AG04449 (cell line): ENCODE data around the gene ABAT.

Experiments used
- CTCF ChIA-PET: fragments of 350-600 bp; formaldehyde crosslinking; extraction: SDS; loops from one replicate; lab custom pipeline; 2021; ENCODE audit warnings: antibody characterized with exemption; lab: Yijun Ruan, JAX
- POLR2A ChIA-PET: fragments of 400-600, 350-600 bp; formaldehyde crosslinking; extraction: SDS; loops from one replicate; lab custom pipeline; 2020; ENCODE audit warnings: antibody characterized with exemption, inconsistent platforms; lab: Yijun Ruan, JAX
- DNase-seq: peaks from one replicate; pipeline ENCODE4 v3.0.0-alpha.2; 2010; ENCODE audit warnings: low read depth, low spot score
- H3K4me3 ChIP-seq: 2 replicates; pipeline ENCODE4 v1.5.1; 2011; ENCODE audit warnings: low read depth, mild to moderate bottlenecking, control low read depth, low read length
- TF ChIP-seq, protein P1 (sequence below): IDR thresholded peaks from one replicate; pipeline ENCODE4 v1.5.1; 2011; ENCODE audit warnings: mild to moderate bottlenecking, moderate library complexity, low read length, control low read depth, inconsistent platforms; ENCODE audit not compliant: insufficient read depth; ENCODE audit errors: missing control alignments

ABAT gene

DNA sequence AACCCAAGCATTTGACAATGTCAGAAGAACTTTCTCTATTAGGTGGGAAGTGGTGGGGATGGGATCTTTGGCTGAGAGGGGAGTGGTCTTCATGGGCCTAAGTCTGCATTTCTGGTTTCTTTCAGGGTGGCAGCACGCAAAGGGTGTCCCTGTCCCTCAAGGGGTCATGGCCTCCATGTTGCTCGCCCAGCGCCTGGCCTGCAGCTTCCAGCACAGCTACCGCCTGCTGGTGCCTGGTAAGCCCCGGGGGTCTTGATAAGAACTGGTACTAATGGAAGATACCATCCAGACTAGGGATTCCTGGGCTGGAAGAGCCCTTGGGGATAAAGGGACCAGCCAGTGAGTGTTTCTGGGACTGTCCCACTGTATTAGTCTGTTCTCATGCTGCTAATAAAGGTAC is 61.2 kb downstream of the ABAT start:
- ChIA-PET CTCF (no interaction called here), POLR2A (no interaction called here)
- TF ChIP-seq, protein P1, sequence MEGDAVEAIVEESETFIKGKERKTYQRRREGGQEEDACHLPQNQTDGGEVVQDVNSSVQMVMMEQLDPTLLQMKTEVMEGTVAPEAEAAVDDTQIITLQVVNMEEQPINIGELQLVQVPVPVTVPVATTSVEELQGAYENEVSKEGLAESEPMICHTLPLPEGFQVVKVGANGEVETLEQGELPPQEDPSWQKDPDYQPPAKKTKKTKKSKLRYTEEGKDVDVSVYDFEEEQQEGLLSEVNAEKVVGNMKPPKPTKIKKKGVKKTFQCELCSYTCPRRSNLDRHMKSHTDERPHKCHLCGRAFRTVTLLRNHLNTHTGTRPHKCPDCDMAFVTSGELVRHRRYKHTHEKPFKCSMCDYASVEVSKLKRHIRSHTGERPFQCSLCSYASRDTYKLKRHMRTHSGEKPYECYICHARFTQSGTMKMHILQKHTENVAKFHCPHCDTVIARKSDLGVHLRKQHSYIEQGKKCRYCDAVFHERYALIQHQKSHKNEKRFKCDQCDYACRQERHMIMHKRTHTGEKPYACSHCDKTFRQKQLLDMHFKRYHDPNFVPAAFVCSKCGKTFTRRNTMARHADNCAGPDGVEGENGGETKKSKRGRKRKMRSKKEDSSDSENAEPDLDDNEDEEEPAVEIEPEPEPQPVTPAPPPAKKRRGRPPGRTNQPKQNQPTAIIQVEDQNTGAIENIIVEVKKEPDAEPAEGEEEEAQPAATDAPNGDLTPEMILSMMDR: no peak
- no peak for DNase-seq
- no peak overlapping the region for H3K4me3 ChIP-seq

DNA sequence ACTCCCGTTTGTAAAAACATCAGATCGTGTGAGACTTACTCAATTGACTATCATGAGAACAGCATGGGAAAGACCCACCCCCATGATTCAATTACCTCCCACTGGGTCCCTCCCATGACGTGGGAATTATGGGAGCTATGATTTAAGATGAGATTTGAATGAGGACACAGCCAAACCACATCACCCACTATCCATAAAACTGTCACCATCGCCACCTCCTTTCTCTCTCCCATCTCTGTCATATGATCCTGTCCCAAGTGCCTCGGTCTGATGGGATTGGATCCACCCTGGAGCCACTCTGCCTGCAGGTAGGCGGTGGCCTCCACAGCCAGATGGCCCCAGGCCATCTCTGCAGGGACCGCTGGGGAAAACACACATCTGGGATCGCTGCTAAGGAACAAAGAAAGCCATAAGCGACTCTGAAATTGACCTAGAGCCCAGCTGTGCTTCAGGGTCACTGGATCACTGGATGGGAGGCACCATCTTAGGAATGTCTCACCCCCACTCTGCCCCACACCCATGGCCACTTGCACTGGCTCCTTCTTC is 61.8 kb downstream of the ABAT start:
- CTCF ChIA-PET: no interaction called here
- DNase-seq: no peak
- POLR2A ChIA-PET: no interaction called here
- TF ChIP-seq, protein P1: no peak
- H3K4me3 ChIP-seq: no peak overlapping the region

DNA sequence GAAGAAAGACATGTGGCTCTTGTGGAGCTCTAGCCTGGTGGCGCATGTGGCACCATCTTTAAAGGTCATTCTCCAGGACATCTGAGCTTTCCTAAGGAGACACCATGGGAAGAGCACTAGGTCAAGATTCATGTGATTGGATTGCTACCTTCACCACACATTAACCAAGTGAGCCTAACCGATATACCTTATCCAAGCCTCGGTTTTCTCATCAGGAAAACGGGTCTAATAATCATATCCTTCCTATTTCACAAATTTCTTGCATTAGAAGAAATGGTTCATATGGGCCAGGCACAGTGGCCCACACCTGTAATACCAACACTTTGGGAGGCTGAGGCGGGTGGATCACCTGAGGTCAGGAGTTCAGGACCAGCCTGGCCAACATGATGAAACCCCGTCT is 64.7 kb downstream of the ABAT start:
- ChIA-PET POLR2A (no interaction called here), CTCF (no interaction called here)
- no peak overlapping the region for H3K4me3 ChIP-seq
- no peak for DNase-seq
- TF ChIP-seq, protein P1: no peak

DNA sequence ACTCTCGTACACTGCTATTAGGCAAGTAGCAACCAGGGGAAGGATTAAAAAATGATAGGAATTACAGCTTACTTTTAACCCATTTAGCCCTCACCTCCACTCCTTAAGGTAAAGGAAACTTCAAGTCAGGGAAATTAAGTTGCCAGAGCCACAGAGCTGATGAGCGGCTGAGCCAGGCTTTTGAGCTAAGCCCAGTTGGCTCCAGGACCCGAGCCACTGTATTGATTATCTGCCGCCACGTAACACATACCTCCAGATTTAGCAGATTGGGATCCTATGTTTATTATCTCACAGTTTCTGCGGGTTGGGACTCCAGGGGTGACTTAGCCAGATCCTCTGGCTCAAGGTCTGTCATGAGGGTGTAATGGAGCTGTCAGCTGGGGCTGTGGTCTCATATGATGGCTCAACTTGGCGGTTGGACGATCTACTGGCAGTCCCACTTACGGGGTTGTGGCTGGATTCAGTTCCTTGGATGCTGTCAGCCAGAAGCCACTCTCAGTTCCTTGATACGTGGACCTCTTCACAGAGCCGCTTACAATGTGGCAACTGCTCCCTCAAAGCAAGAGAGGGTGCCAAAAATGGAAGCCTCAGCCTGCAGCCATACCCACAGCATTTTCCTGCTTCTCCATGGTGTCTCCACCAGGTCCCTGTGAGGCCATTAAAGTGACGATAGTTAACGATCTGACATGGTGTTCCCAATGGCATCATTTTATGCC is 65.7 kb downstream of the ABAT start:
- TF ChIP-seq, protein P1: no peak
- DNase-seq: no peak
- CTCF ChIA-PET: no interaction called here
- POLR2A ChIA-PET: no interaction called here
- no peak overlapping the region for H3K4me3 ChIP-seq

DNA sequence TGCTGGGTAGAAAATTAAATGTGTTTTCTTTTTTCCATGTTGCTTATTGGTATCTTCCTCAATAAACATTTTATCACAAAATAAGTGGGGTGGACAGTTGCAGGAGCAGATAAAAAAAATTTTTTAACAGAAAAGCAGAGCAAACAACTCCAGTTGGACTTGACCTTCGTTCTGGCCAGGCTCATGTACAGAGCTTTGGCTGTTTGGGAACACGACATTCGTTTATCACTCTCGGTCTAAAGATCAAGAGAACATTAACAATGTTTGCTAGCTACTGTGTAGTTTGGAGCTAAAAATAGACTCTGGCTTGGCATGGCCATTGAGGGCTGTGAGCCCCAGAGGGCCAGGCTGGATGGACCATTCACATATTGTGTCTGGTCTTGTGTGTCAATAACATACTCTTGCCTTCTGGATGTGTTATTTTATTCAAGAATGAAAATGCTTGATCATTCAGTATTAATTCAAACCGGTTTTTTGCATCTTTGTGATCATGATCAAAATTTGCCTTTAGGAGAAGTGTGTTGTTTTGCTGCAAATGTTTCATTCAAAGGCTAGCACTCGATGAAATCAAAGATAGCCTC is 66.4 kb downstream of the ABAT start:
- POLR2A ChIA-PET: no interaction called here
- TF ChIP-seq, protein P1: no peak
- no peak for DNase-seq
- CTCF ChIA-PET: no interaction called here
- no peak overlapping the region for H3K4me3 ChIP-seq

DNA sequence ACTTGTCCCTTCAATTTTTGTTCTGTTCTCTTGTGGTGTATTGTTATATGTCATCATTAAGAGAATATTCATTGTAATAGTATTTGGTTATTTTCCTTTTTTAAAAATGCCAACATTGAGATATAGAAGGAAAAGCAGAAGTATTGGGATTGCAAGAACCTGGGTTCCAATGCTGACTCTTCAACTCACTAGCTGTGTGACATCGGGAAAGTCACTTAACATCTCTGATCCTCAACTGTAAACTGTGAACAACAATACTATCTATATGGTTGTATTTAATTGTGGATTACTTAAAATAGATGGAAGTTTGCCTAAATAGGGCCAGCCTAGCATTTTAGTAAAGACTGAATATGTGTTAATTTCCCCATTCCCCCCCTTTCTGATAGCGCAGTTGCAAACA is 67.2 kb downstream of the ABAT start:
- H3K4me3 ChIP-seq: no peak overlapping the region
- CTCF ChIA-PET: no interaction called here
- TF ChIP-seq, protein P1: no peak
- POLR2A ChIA-PET: no interaction called here
- DNase-seq: no peak
